Measurements from ENCODE around the gene RFT1.
A peak's percentile ranks its signal among the peaks of the same experiment; 100 is the strongest.

RFT1 gene

DNA sequence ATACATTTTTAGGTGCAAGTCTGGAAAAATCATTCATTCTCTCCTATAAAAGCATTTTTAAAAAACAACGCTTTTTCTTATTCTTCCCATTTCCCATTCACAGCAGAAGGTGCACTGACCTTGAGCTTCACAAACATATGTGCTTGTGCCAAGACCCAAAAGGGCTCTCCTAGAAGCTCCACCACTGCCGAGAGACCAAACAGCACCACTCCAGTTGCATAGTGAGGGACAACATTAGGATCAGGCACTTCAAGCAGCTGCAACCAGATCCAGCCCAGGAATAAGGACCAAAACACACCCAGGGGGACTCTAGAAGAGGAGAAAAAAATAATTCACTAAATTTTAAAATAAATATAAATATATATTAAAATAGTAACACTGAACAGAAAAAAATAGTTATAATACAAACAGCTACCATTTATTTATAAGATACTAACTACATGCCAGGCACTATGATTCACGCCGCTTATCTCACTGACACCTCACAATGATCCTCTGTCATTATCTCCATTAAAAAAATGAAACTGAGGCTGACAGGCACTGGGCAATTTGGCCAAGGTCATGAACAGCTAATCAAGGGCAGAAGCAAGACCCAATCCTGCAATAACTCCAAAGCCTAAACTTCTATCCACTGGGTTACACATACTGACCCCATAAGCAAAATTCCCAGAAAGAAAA lies 7.8 kb downstream of the RFT1 start:
- DNase-seq = no peak

DNA sequence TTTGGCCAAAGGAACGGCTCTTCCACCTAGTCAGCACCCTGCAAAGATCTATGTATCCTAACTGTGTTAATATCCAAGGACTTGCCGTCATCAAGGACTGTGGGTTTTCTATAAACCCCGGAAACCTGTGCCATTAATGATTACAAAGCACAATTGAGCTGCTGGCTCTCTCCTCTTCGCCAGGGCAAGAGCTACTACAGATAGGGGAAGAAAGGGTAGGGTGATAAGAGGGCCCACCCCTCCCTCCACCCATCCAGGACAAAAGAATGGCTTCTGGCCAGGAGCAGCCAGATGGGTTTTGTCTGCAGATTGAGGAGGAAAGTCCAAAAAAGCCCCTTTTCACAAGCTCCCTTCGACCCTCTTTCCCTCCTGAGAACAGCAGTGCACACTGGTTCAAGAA lies 9.9 kb downstream of the RFT1 start:
- DNase-seq = no peak

DNA sequence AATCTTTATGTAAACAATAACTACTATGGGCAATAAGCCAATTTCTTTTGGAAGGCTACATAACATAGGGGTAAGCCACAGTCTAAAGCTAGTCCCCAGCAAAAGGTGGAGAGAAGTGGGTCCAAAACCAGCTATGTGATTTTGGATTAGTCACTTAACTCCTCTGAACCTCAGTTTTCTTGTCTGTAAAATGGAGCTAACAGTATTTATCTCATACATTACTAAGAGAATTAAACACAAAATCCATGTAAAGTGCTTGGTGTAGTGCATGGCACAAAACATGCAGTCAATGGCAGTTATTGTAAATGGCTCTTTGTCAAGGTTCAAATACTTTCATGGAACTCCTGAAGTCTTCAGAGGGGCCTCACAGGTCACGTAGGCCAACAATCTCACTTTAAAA lies 13.3 kb downstream of the RFT1 start:
- DNase-seq = no peak

DNA sequence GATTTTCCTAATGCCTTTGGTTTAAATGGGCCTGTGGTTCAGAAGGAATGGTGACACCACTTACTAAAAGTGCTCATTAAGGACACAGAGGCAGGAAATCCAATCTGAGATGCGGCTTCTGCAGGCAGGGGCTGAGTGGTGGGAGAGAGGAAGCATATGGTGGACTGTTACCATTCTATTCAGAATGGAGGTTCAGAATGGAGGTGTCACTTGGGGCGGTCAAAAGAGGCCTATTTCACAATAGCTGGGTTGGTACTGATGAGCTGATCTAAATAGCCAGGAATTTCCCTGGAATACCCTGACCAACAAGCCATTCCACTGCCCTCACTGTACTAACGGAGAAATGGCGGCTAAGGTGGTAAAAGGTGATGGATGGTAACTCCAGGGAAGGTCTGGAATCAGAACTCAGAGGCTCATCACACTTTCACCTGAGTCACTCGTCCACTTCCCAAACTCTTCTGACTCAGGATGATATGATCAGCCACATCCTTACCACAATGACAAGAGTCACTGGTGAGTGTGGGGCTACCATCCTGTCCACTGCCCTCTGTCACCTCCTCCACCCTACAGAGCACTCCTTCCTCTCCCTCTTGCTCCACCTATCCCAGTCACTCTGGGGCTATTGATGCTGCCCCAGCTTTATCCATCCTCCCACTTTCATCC lies 15.7 kb downstream of the RFT1 start:
- DNase-seq = no peak

DNA sequence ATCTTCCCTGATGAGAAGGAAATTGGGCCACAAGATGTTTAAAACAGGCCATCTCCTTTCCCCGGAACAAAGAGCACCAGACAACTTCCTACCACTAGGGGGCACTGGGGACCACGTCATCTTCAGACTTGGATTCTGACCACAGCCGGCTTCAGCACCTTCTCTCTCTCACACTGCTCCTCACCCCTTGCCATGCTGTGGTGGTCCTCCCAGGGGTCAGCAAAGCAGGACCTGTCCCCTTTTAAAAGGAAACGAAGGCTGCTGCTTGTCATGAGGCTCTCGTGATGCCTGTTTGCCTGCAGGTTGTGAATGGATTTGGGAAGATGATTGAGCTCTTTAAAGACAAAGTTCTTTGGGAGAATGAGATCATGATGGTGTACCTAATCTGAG lies 16.2 kb downstream of the RFT1 start:
- DNase-seq = peak; percentile 50

DNA sequence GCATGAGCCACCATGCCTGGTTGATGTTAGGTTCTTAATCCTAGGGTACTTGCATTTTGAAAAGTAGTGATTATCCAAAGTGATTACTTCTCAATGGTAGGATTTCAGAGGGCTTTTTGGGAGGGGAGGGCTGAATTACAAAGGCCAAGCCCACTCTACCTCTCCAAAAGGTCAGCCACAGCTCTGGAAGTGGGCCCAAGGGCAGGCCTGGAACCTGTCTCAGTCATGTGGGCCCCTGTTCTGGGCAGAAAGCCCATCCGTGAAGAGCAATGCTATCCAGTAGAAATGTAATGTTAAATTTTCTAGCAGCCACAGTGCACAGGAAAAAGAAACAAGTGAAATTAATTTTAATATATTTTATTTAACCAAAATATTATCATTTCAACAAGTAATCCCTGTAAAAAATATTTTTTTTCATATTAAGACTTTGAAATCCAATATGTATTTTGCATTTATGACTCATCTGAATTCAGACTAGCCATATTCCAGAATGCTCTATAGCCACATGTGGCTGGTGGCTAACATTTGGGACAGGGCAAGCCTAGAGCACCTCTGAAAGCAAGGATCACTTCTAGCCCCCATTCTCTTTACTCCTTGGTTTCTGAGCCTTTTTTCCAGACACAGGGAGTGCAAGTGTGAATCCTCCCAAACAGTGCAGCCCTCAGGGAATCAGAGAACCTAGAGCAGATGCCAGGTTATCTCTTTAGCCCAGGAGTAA lies 16.8 kb downstream of the RFT1 start:
- no peak for DNase-seq

DNA sequence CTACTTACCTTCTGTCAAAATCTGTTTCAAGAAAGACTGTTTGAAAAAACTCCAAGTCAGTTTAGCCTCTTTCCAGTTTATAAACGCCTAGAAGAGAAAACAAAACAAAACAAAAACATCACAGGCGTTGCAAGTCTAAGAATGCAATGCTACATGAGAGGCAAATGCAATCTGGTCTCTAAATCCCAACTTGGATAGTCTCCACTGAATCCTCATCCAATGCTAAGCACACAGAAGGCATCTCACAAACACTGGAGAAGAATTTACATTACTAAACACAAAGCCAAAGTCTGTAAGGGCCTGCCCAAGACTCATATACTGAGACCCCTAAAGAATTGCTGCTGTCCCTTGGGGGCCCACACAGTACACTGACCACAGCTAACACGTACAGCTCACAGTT lies 18.4 kb downstream of the RFT1 start:
- no peak for DNase-seq

DNA sequence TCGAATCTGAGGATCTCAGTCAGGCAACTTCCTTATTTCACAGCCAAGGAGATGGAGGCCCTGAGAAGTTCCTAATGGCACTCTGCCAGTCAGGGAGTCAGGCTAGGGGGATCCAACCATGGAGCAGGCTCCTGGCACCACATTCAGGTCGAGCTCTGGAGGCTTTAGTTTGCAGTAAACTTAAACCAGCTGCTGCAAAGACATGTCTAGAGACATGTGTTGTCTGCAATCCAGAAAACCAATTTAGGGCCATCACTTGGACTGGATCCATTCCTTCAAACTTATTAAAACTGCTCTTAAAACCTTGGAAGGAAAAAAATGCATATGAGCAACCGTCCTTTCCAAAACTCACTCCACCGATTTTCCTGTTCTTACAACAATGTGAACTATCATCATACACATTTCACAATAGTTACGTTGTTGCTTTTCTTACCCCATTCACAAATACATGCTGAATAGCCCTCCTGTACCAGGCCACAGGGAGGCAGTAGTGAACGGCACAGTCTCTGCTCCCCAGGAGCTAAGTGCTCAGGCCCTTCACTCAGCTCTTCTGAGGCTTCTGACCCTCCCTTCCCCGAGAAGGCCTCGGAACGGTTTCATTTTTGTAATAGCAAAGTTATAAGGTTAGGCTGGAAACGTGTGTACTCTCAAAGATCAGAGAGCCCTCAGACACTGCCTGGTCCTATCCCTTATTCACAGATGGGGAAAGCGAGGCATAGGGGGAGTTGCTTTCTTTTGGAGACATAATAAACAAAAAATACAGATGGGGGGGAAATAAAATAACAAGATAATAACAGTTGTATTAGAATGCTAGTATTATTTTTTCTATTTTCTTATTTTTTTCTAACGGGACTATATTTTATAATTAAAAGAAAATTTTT lies 20.1 kb downstream of the RFT1 start:
- peak; percentile 33 for DNase-seq

DNA sequence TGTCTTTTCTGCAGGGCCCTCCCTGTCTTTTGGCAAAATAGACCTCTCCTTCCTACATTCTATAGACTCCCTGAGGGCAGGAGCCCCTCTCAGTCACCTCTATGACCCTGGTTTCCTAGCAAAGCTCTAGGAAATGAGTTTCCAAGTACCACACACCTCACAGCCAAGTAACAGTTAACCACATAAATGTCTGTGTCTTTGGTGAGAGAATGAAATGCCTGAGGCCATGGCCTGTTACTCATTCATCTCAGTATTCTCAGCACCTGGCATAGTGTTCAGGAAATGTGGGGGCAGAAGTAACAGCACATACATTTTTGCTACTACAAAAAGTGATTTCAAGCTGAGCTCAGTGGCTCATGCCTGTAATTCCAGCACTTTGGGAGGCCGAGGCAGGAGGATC lies 21.0 kb downstream of the RFT1 start:
- no peak for DNase-seq

DNA sequence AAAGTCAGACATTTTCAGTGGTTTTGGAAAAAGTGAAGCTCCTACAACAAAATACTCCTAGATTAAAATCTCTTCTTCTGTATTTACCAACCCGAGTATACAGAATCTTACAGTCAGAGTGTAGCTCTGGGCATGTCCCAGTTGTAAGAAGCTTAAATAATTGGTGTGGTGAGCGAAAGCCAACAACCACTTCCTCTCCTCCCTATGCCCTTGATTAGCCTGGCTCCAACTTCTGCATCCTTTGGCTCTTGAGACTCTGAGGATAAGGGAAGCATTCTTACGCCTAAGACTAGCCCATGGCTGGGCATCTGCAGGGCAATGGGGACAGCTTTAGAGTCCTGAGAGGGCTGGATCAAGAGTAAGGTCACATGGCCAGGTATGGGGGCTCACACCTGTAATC lies 25.5 kb downstream of the RFT1 start:
- peak; percentile 46 for DNase-seq

DNA sequence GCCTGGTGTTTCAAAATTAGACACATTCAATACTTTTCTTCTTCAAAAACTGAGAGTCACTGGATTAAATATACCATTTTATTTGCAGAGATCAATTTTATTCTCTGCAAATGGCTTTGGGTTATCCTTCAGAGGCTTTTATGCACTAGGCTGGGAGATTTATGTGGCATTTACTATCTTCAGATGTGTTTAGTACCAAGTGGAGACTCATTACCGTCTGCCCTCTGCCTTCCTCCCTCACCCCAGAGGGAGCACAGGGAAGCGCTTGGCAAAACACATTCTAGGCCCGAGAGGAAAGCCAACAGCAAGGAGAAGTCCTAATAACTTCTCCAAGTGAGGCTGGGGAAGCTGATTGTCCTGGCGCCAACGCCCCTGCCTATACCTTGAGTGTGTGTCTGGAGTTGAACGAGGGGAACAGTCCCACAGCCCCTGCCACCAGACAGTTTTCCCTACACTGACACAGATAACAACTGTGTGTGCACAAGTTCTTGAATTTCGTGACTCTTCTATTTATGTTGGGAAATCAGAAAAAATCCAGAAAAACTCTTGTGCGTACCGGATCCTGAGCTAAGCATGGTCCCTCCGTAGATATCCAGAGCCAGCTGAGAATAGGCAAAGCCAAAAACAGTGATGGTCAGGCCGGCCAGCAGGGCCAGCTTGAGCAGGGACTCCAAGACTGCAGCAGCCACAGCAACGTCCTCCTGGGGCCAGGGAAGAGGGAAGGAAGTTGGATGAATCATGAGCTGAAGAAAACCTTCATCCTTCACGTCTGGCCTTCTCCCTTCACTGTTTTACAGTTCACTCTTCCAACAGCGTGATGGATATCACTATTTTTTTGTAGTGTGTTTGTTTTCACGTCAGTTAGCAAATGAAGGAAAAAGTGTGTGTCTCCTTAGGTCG lies 26.6 kb downstream of the RFT1 start:
- no peak for DNase-seq

DNA sequence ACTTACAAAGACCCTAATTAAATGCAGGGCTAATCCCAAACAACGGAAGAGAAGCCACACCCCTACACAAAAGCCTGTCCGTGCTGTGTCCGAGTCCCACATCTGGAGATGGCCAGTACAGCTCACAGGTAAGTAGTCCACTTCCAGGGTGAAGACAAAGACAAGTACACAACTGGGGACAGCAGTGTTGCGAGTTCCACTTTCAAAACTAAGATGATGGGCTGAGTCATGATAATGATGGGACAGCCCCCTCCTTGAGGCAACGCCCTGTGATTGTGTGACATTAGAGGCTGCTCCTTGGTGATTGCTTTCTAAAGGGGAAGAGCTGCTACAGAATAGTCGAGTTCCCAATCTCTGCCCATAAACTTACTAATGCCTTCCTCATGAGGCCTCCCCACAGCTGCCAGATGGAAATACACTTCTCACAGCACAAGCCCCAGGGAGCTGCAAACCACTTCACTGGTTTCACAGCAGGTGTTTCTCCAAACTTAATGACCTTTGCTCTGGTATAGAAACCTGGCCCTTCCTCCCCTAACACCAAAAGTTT lies 27.6 kb downstream of the RFT1 start:
- DNase-seq = no peak

DNA sequence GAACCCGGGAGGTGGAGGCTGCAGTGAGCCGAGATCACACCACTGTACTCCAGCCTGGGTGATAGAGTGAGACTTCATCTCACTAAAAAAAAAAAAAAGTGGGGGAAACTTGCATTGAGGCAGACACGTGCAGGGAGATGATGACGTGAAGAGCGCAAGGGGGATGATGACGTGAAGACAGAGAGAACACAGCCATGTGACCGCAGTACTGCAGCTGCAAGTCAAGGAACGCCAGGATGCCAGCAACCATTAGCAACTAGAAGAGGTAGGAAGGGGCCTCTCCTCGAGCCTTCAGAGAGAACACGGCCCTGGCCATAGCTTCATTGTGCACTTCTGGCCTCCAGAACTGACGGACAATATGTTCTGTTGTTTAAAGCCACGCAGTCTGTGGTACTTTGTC lies 28.3 kb downstream of the RFT1 start:
- DNase-seq = no peak

DNA sequence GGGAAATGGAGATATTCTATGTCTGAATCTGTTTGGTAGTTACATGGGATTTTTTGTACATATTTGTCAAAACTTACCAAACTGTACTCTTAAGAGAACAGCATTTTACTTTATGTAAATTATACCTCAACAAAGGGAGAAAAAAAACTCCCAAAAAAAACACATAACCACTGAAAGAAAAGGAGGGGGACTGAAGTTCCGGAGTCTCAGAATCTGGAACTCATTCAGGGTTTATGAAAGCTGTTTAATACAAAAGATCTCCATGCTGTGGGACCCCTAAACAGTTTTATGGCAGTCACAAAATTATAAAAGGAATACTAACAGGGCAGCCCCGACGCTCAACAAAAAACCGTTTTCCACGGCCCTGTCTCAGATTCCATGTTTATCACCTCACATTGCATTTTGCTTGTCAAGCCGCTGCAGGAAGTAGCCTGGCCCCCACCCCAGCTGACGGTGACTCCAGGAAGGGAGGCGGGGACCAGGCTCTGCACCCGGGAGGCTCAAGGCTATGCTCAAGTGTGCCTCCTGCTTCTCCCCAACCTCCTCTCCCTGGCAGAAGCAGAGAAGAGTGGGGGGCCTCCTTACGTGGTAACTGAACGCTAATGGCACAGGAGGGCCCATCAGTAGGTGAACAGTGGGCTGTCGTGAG lies 29.3 kb downstream of the RFT1 start:
- DNase-seq = no peak

DNA sequence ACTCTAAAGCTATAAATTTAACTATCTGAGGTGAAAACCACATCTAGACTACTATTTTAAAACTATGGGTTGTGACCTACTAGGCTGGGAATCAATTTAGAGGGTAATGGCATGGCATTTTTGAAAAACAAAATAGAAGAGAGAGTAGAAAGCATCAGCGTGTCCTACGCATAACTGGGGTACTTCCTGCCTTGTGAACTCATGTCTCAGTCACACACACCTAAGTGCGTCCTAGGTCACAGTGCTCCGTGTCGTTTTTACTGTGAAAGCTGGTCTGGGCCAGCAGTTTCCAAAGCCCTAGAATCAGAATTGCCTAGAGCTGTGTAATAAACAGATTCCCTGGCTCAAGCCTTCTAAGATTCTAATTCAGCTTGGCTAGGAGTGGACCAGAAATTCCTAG lies 32.3 kb downstream of the RFT1 start:
- DNase-seq = no peak

DNA sequence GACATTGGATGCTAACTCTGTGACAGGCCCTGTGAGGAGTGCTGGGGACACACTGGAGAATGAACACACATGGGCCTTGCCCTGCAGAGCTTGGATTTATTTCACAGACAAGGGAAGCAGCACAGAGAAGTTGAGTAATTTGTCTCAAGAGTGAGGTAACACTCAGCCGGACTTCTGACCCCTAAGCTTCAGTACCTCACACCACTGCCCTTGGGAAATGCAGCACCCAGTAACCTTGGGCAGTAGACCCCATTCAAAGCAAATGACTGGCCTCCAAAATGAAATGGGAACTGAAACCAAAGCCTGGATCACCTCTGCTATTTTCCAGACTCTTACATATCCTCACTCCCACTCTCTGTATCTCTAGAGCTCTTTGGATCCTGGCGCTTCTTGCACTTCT lies 37.3 kb downstream of the RFT1 start:
- DNase-seq = no peak

DNA sequence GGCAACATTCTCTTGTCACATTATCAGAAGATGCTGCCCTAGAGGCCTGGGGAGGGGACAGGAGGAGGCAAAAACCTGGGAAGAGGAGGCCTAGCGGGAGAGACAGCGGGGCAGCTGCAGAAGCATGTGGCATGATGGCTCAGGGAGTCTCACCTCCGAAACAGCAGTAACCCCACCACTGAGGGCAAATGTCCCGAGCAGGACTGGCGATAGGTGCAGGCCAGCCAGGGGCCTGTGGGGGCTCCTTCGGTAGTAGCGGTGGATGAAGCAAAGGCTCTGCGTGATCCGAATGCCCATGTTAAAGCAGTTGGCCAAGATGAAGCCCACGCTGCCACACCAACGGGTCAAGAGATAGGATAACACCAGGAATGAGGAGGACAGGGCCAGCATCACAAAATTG lies 38.0 kb downstream of the RFT1 start:
- no peak for DNase-seq

DNA sequence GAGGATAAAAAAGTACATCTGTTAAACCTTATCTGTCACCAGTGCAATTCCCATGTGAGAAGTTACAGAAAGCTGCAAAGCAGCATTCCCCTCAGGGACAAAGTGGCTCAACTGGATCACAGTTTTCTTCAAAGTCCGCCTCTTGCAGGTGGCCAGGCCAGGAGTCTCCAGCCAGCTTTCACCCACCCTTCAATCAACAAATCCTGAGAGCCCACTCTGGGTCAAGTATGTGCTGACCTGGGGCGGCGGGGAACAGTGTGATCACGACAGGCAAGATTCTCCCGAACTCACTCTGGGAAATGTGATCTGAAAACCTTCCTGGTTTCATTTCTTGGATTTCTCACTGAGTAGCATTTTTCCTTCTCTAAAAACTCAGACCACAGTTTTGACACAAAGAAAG lies 39.2 kb downstream of the RFT1 start:
- DNase-seq = no peak

DNA sequence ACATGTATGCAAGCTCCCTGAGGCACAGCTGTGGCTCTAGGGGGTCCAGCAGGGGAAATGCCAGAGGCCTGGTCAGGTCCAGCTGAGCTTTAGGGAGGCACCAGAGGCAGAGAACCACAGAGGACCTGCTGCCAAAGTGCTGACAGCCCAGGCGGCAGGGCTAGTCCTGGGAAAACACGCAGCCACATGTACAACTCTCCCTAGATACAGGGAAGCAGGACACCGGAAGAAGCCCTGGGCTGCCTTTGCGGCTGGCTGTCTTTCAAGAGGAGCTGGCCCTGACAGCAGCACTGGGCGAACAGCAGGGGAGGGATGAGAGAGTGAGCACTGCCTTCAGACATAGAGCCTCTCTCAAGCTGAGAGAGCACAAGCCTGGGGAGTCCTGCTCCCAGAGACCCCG lies 40.7 kb downstream of the RFT1 start:
- no peak for DNase-seq

DNA sequence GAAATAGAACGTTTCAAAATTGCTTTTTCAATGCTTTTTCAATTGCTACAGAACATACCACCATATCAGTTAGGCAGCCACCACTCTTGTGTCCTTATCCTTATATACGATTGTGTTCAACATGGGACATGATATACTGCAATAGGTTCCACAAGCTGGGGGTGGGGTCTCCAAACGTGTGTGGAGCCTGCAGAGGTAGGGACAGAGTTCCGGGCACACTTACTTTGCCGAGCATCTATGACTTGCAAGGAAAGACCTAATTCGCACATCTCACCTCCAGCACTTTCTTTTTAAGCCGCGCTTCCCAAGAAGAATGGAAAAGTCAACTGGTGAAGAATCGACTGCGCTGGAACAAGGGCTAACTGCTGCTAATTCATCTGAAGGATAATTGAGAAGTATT lies 44.8 kb downstream of the RFT1 start:
- no peak for DNase-seq

DNA sequence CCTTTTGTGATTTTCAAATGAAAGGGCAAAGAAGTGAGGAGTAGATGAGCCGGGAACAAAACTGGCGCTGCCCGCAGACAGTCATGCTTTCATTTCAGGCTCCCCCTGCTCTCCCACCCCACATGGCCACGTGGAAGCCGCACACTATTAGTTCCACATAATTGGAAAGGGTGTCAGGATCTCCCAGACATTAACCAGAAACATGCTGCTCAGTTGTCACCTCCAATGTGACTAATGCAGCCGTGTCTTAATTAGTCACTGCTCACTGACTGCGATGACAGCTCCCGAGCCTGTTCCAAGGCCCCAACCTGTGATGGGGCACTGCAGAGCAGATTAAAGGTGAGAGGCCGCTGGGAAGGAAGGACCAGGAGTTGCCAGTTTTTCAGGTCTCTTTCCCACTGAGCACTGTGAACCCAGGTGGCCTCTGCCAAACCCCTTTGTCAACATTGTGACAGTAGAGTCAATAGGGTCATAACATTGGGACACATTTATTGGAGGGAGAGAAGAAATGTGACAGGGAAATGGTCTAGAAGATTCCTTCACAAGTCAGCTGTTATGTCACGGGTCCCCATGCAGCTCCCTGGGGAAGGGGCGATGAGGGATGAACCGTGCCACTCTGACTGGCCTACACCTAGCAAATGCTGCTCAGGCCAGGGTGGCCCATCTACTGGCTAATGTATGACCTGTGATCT lies 45.8 kb downstream of the RFT1 start:
- no peak for DNase-seq

Data from GF-D8 (cell line).